Inflammatory macrophage (primary cell): ENCODE data around the gene CDYL2.
A peak's percentile ranks its signal among the peaks of the same experiment; 100 is the strongest.

Source experiments
- DNase-seq, 2 donors: peaks; one replicate each; pipeline ENCODE4 v3.0.0-alpha.2; 2020 to 2022

CDYL2 gene

GRCh38 chr16:80703131-80704071, 101.0 kb downstream of the CDYL2 start:
- no peak for DNase-seq

- DNase-seq: no peak
Observed at GRCh38 chr16:80702696-80703095, 101.7 kb downstream of the CDYL2 start.

DNA sequence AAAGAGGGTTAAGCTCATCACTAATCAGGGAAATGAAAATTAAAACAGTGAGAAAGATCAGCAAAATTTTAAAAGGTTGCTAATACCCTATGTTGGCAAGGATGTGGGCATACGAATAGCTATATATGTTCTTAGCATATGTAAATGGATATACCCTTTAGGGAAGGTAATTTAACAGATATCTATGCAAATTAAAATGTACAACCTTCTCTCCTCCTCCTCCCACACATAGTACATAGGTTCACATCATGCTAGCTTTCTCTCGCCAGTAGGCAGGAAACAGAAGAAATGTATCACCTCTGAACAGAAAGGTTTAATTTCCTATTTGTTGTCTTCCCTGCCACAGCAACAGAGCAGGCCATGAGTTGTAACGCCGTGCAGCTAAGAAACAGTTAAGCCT, 103.8 kb downstream of the CDYL2 start:
- DNase-seq: no peak

DNA sequence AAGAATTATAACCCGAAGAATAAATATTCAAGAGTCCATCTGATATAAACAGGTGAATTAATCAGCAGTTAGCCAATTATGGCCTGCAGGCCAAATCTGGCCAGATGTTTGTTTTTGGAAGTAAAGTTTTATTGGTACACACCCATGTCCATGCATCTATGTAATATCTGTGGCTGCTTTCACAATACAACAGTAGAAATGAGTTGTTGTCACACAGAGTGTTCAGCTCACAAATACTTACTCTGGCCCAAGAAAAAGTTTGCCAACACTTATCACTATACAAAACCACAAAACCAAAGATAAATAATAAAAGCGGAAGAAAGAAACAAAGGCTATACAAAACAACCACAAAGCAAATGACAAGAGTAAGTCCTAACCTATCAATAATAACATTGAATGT, 109.4 kb downstream of the CDYL2 start:
- DNase-seq: no peak

GRCh38 chr16:80693553-80693952, 110.8 kb downstream of the CDYL2 start:
- DNase-seq: no peak

- no peak for DNase-seq
Observed at GRCh38 chr16:80692270-80692669, 112.1 kb downstream of the CDYL2 start.

GRCh38 chr16:80691111-80691741, 113.2 kb downstream of the CDYL2 start:
- DNase-seq: no peak

DNA sequence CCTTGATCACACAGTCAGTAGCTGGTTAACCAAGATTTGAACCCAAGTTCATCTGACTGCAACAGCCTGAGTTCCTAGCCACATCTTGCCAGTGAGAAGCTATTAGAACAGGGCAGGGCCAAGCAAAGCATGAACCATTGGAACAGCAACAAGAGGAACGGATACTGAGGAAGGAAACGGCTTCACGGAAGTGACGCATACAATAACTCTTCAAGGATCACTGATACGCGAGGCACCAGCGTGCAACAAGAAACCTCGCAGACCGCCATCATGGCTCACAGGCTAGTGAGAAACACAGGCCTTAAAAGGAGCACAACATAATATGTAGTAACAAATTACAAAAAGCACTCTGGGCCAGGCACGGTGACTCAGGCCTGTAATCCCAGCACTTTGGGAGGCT, 114.9 kb downstream of the CDYL2 start:
- no peak for DNase-seq

- DNase-seq: no peak
Observed at GRCh38 chr16:80687606-80688005, 116.8 kb downstream of the CDYL2 start.

GRCh38 chr16:80684906-80685305, 119.5 kb downstream of the CDYL2 start:
- DNase-seq: no peak

DNA sequence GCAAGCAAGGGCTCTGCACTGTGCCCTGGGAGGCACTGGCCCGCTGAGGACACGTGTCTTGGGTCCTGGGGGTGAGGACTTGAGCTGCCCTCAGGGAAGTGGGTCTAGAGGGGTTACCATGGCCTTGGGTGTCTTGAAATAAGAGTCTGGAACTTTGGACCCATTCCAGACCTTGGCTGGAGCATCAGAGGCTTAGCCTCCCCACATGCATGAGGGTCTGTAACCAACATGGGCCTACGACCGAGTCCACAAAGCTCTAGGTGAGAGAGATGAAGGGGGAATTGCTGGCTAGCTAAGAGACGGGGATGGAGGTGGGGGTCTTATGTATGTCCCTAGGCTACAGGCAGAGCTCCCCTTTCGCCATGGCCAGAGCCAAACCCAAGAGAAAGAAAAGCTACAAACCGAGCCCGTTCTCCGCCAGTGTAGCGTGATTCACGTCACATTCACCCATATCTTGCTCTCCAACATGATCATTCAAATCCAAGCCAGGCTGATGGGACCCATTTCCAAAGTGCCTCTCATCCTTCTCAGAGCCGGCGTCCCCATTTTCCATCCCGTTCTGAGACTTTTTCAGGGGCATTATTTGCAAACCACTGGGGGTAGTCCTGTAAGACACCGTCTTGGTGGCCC, 120.1 kb downstream of the CDYL2 start:
- DNase-seq: no peak

DNA sequence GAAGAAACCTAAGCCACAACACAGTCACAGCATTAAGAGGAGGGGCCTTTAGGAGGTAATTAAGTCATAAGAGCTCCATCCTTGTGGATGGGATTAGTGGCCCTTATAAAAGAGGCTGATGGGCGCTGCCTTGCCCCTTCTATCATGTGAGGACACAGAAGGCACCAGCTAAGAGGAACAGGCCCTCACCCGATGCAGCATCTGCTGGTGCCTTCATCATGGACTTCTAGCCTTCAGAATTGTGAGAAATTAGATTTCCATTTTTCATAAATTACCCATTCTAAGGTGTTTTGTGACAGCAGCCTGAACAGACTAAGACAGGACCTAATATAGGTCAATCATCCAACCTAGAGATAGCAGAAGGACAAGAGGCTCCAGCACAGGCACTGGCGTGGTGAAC, 120.8 kb downstream of the CDYL2 start:
- no peak for DNase-seq

GRCh38 chr16:80682421-80683070, 121.9 kb downstream of the CDYL2 start:
- no peak for DNase-seq

GRCh38 chr16:80681436-80681835, 123.0 kb downstream of the CDYL2 start:
- DNase-seq: no peak

DNA sequence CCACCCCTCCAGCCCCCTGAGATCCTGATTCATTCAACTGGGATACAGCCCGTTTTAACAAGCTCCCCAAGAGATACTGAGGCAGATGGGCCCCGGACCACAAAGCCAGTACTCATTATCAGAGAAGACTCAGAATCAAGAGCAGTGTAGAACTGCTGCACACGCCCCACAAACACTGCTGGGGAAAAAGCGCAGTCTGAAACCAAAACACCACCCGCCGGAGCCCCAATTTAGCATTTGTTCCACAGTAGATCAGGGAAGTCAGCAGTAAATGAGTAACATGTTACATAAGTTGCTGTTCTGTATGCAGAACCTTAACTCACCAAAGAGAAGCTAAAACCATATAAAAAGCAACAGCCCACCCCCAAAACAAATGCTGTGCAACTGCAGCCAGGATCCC, 123.6 kb downstream of the CDYL2 start:
- peak in 1 of 2 donors; percentile 21 for DNase-seq

DNA sequence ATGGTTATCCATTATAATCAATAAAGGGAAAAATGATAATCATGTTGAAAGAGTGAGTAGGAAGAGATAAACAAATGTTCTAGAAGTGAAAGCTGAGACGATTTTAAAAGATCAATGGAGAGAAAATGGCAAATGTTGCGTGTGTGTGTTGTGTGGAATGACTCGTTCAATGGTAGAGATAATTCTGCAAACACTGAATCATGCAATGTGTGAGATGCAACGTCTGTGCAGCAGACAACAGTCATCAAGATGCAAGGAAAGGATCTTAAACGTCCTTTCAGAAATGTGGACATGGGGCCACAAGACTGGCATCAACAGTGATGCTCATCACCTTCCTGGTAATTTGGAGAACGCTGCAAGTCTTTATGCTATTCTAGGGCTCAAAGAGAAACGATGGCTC, 124.4 kb downstream of the CDYL2 start:
- no peak for DNase-seq

DNA sequence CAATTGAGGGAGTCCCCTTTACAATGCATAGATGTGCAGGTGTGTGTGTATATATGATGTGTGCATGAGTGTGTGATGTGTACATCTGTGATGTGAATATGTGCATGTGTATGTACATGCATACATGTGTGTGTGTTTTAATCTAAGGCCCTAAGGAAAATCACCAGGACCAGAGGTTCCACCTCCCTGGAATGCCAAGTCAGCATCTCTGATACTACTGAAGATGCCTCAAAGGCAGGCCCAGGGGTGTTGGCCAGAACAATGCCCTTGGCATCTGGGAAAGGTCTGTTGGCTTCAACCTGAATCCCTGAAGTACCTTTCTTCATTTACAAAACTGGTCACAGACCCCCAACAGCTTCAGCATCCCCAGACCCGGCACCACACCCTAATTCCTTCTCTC, 129.5 kb downstream of the CDYL2 start:
- DNase-seq: no peak

DNA sequence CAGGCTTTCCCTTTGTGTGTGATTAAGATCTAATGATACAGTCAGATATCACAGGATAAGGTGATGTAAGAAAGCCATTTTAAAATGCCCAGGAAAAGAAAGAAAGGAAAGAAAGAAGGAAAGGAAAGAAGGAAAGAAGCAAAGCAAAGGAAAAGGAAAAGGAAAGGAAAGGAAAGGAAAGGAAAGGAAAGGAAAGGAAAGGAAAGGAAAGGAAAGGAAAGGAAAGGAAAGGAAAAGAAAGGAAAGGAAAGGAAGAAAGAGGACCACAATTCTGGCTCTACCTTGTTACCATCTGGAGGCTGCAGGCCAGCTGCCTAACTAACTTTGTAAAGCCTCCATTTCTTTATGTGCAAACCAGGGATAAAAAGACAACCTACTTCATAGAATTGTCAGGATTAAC, 132.0 kb downstream of the CDYL2 start:
- DNase-seq: no peak

DNA sequence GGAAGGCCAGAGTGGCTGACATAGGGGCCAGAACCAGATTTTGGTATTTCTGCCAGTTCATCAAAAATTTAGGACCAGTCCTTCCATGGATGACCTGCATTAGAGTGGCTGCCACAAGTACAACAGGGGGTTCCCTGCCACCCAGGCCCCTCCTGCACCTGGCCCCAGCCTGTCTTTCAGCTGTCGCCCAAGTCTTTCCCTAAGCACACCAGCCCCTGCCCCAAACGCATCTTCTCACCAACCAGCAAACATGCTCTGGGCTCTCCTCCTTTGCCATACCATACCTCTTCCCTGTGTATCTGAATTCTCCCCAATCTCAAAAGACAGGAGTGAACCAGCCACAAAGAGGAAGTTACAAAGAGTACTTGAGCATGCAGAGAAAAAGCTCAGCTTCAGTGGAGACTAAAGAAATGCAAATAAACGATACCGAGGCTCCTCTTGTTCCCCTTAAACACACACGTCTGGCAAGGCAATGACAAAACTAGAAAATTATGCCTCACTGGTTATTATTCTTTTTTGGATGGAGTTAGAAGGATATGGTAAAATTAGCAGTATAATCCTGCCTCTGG, 133.0 kb downstream of the CDYL2 start:
- peak in 1 of 2 donors; percentile 42 for DNase-seq

- peak; percentile 25 to 61 for DNase-seq
Observed at GRCh38 chr16:80670170-80670865, 134.1 kb downstream of the CDYL2 start.

- no peak for DNase-seq
Observed at GRCh38 chr16:80669673-80670072, 134.7 kb downstream of the CDYL2 start.

DNA sequence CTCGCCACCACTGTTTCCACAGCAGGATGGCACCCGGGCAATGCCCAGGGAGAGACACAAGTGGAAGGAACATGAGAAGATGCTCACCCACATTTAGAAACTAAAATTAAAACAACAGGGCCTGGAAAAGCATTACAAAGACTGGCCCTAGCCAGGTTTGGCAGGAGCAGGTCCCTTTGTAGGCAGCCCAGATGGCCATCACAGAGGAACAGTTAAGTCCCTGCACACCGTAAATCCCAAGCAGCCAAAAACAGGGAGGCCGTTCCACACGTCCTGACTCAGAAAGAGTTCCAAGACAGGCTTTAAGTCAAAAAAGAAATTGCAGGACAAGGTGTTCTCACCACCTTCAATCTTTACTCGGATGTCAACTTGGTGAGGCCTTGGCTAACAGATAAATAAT, 136.5 kb downstream of the CDYL2 start:
- DNase-seq: no peak
